ENCODE data around the gene IFIT2.

The IFIT2 gene

DNA sequence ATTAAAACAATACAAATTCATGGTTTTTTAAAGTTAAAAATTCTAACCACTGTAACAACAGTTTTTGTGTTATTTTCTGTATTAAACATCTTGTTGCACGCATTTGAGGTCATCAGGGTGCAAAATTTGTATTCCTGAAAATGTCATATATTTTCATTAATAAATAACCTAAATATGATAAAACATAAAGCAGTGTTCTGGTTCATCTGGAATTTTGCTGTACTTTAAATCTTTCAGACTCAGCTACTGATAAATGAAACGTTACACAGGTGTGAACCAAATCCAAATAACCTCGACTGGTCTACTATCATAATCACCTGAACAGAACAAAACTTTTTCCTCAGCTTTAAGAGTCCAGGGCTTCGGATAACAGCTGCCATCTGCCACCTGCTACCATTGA, 6.9 kb downstream of the IFIT2 start:
- H3K4me2 ChIP-seq (ENCODE audit: low read length): no peak overlapping the region
- H3K9me2 ChIP-seq (ENCODE audit: low read depth, low read length): no peaks in the 10 kb centered on the region
- no peaks in the 10 kb centered on the region for H3K27me3 ChIP-seq (ENCODE audit: insufficient read depth, low read length)
- no peaks in the 10 kb centered on the region for H3K36me3 ChIP-seq (ENCODE audit: insufficient read depth, low read length)
- H3K9ac ChIP-seq (ENCODE audit: low read length): no peak overlapping the region
- H3K79me2 ChIP-seq (ENCODE audit: insufficient read depth, low read length): no peaks in the 10 kb centered on the region
- no peak overlapping the region for H2AFZ ChIP-seq (ENCODE audit: low read length)
- no peak overlapping the region for H3K27ac ChIP-seq (ENCODE audit: low read depth, low read length, poor library complexity, severe bottlenecking)
- no peaks in the 10 kb centered on the region for H3F3A ChIP-seq (ENCODE audit: insufficient read depth, low read length)
- H3K9me3 ChIP-seq (ENCODE audit: low read length): no peaks in the 10 kb centered on the region
- no peak overlapping the region for H3K4me3 ChIP-seq (ENCODE audit: low read depth, low read length, poor library complexity, severe bottlenecking)
- TF ChIP-seq EZH2 (IDR thresholded peaks at IDR 0.05; ENCODE audit: borderline replicate concordance, low read length): no peak
- TF ChIP-seq, protein P1, sequence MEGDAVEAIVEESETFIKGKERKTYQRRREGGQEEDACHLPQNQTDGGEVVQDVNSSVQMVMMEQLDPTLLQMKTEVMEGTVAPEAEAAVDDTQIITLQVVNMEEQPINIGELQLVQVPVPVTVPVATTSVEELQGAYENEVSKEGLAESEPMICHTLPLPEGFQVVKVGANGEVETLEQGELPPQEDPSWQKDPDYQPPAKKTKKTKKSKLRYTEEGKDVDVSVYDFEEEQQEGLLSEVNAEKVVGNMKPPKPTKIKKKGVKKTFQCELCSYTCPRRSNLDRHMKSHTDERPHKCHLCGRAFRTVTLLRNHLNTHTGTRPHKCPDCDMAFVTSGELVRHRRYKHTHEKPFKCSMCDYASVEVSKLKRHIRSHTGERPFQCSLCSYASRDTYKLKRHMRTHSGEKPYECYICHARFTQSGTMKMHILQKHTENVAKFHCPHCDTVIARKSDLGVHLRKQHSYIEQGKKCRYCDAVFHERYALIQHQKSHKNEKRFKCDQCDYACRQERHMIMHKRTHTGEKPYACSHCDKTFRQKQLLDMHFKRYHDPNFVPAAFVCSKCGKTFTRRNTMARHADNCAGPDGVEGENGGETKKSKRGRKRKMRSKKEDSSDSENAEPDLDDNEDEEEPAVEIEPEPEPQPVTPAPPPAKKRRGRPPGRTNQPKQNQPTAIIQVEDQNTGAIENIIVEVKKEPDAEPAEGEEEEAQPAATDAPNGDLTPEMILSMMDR (IDR thresholded peaks at IDR 0.05; ENCODE audit: low read length): no peak
- no peaks in the 10 kb centered on the region for H4K20me1 ChIP-seq (ENCODE audit: insufficient read depth, low read length)
- H3K4me1 ChIP-seq (ENCODE audit: insufficient read depth, low read length, severe bottlenecking): no peaks in the 10 kb centered on the region

DNA sequence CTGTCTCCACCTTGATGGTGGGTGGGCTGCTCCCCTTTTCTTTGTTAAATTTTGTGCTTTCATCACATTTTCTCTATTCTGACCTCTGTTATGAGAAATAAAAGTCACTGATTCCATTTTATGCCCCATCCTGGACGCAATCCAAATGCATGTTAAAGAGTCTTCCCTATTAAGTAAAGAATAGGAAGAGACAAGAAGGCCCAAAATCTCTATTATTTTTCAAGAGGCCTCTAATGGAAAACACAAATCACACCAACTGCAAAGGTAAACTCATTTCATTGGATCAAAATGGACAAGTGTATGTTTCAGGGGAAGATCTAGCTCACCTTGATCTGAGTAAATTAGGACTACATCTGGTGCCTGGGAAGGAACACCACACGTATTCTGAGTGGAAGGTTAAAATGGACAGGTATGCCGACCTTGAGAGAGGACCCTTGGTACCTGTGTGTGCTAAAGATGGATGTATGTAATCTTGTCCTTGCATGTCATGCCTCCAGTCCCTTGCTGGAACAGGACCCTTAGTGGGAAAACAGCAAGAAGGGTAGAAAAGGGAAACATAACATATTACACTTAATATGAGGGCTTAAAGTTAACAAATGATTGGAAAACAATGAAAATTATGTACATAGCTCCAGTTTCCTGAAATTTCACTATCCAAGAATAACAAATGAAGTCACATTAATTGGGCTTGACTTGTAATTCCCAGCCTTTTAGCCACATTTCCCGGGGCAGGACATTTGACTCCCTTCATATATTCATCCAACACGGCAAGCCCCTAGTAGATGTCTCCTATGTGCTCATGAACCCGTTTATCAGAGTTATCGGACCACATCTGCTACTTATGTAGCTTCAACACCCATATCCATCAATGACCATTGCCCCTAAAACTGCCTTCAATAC, 7.6 kb downstream of the IFIT2 start:
- Histone ChIP-seq H3K9me2 (ENCODE audit: low read depth, low read length) (no peaks in the 10 kb centered on the region), H2AFZ (ENCODE audit: low read length) (no peak overlapping the region), H3K79me2 (ENCODE audit: insufficient read depth, low read length) (no peaks in the 10 kb centered on the region), H3K36me3 (ENCODE audit: insufficient read depth, low read length) (no peaks in the 10 kb centered on the region), H3F3A (ENCODE audit: insufficient read depth, low read length) (no peaks in the 10 kb centered on the region), H3K9me3 (ENCODE audit: low read length) (no peaks in the 10 kb centered on the region), H3K4me3 (ENCODE audit: low read depth, low read length, poor library complexity, severe bottlenecking) (no peak overlapping the region), H3K27ac (ENCODE audit: low read depth, low read length, poor library complexity, severe bottlenecking) (no peak overlapping the region), H3K9ac (ENCODE audit: low read length) (no peak overlapping the region), H3K4me1 (ENCODE audit: insufficient read depth, low read length, severe bottlenecking) (no peaks in the 10 kb centered on the region), H3K27me3 (ENCODE audit: insufficient read depth, low read length) (no peaks in the 10 kb centered on the region), H4K20me1 (ENCODE audit: insufficient read depth, low read length) (no peaks in the 10 kb centered on the region), H3K4me2 (ENCODE audit: low read length) (no peak overlapping the region)
- TF ChIP-seq, protein P1 (IDR thresholded peaks at IDR 0.05; ENCODE audit: low read length): no peak
- no peak for TF ChIP-seq EZH2 (IDR thresholded peaks at IDR 0.05; ENCODE audit: borderline replicate concordance, low read length)

DNA sequence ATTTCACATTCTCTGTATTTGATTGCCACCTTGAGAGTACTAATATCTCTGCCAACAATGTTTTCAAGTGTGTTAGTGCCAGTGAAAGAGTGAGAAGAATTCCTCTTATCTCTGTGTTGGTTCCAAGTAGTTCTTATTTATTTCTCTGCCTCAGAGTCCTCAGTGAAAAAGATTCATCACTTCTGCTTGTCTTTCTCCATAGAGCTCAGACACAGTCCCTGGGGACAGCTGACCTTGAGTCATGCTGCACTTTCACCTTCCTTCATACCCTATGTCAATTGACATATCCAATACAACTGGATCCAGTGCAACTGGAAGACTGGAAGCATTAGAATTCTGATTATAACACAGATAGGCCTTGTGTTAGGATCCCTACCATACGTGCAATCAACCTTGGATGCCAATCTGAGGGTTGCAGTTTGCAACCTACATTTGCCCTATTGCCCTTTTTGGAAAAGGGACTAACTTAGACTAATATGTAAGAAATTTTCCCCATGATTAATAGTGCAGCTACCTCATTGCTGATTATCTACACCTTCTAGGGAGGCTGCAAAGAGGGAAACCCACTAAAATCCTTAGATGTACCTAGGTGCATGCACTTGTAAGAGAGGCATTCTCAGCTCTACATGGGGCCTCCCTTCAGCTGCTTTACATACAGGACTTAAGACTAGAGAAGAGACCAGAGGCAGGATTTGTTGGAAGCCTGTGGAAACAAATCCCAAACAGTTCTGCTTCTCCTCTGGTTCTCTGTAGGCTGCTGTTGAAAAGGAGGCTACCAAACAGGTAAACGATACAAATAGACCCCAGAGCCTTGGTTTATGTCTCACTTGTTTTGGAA, 8.4 kb downstream of the IFIT2 start:
- Histone ChIP-seq H3K9me2 (ENCODE audit: low read depth, low read length) (no peaks in the 10 kb centered on the region), H3K36me3 (ENCODE audit: insufficient read depth, low read length) (no peaks in the 10 kb centered on the region), H3K4me3 (ENCODE audit: low read depth, low read length, poor library complexity, severe bottlenecking) (no peak overlapping the region), H3K9ac (ENCODE audit: low read length) (no peak overlapping the region), H3K4me1 (ENCODE audit: insufficient read depth, low read length, severe bottlenecking) (no peaks in the 10 kb centered on the region), H3K4me2 (ENCODE audit: low read length) (no peak overlapping the region), H3K9me3 (ENCODE audit: low read length) (no peaks in the 10 kb centered on the region), H4K20me1 (ENCODE audit: insufficient read depth, low read length) (no peaks in the 10 kb centered on the region), H3K27me3 (ENCODE audit: insufficient read depth, low read length) (no peaks in the 10 kb centered on the region), H2AFZ (ENCODE audit: low read length) (no peak overlapping the region), H3F3A (ENCODE audit: insufficient read depth, low read length) (no peaks in the 10 kb centered on the region), H3K27ac (ENCODE audit: low read depth, low read length, poor library complexity, severe bottlenecking) (no peak overlapping the region), H3K79me2 (ENCODE audit: insufficient read depth, low read length) (no peaks in the 10 kb centered on the region)
- no peak for TF ChIP-seq EZH2 (IDR thresholded peaks at IDR 0.05; ENCODE audit: borderline replicate concordance, low read length)
- TF ChIP-seq, protein P1 (IDR thresholded peaks at IDR 0.05; ENCODE audit: low read length): no peak
